ENCODE measurements around the gene MAPK11. TPM values are rescaled to one million over a fixed set of nuclear protein-coding genes. Genes with fewer than 3 reads are reported as not detected.

Gene MAPK11
- total and polyA plus RNA-seq, 9 of the 15 experiments (the other 6 are each of a cell fraction or from before 2014, with no cell fraction given): 0.06 to 14.6 (median 5.3) TPM

DNA sequence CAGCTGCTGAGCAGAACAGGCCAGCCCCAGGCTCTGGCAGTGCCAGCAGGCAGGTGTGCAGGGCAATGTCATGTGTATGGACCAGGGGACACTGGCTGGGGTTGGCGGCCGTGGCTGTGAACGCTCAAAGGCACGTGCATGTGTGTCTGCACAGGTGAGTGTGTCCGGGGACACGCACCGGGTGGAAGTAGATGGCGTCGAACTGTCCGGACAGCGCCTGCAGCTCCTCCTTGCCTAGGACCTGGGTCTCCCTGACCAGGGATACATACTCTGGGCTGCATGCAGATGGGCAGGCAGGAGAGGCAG is 20.0 kb downstream of the MAPK11 start (continued):
- TF ChIP-seq ZNF766 (CRISPR knock-in tag; conservative IDR thresholded peaks at IDR 0.05) (no peak), CBX5 (IDR thresholded peaks at IDR 0.05; ENCODE audit: borderline replicate concordance, low read depth) (no peak), TEAD2 (tag; IDR thresholded peaks at IDR 0.05) (no peak), KDM2B (CRISPR knock-in tag; IDR thresholded peaks at IDR 0.05) (no peak), ZBTB1 (CRISPR knock-in tag; IDR thresholded peaks at IDR 0.05; ENCODE audit: borderline replicate concordance, low read depth) (no peak), RBM25 (IDR thresholded peaks at IDR 0.05; ENCODE audit: low read depth, low read length, severe bottlenecking) (no peak), MYC (IDR thresholded peaks at IDR 0.05; ENCODE audit: low read depth, low read length) (no peak), MYC (CRISPR knock-in tag; IDR thresholded peaks at IDR 0.05; ENCODE audit: borderline replicate concordance, low read depth) (no peak), ADNP (tag; IDR thresholded peaks at IDR 0.05) (no peak), CEBPB (tag; IDR thresholded peaks at IDR 0.05) (no peak)
- TF ChIP-seq, protein P1, sequence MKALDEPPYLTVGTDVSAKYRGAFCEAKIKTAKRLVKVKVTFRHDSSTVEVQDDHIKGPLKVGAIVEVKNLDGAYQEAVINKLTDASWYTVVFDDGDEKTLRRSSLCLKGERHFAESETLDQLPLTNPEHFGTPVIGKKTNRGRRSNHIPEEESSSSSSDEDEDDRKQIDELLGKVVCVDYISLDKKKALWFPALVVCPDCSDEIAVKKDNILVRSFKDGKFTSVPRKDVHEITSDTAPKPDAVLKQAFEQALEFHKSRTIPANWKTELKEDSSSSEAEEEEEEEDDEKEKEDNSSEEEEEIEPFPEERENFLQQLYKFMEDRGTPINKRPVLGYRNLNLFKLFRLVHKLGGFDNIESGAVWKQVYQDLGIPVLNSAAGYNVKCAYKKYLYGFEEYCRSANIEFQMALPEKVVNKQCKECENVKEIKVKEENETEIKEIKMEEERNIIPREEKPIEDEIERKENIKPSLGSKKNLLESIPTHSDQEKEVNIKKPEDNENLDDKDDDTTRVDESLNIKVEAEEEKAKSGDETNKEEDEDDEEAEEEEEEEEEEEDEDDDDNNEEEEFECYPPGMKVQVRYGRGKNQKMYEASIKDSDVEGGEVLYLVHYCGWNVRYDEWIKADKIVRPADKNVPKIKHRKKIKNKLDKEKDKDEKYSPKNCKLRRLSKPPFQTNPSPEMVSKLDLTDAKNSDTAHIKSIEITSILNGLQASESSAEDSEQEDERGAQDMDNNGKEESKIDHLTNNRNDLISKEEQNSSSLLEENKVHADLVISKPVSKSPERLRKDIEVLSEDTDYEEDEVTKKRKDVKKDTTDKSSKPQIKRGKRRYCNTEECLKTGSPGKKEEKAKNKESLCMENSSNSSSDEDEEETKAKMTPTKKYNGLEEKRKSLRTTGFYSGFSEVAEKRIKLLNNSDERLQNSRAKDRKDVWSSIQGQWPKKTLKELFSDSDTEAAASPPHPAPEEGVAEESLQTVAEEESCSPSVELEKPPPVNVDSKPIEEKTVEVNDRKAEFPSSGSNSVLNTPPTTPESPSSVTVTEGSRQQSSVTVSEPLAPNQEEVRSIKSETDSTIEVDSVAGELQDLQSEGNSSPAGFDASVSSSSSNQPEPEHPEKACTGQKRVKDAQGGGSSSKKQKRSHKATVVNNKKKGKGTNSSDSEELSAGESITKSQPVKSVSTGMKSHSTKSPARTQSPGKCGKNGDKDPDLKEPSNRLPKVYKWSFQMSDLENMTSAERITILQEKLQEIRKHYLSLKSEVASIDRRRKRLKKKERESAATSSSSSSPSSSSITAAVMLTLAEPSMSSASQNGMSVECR (CRISPR knock-in tag; IDR thresholded peaks at IDR 0.05): peak; percentile 18; the same call in 1 of the 2 replicates

Measured in K562 (cell line).